Activated CD4-positive, alpha-beta T cell treated with anti-CD3 and anti-CD28 coated beads, Interleukin-2, Interleukin-6, amounts not matched to agents 100 ng/mL and 50 ng/mL, durations not matched to agents 16 hours and 8 hours (primary cell): ENCODE measurements around the gene MYNN.
A peak's percentile ranks its signal among the peaks of the same experiment; 100 is the strongest.

Experiments
- DNase-seq: peaks from one replicate; pipeline ENCODE4 v3.0.0-alpha.2; 2020

Gene MYNN

GRCh38 chr3:169780742-169781141, 7.5 kb downstream of the MYNN start:
- DNase-seq = peak; percentile 41

- DNase-seq = no peak
Observed at GRCh38 chr3:169781209-169781855, 8.1 kb downstream of the MYNN start.

GRCh38 chr3:169787120-169787519, 13.9 kb downstream of the MYNN start:
- DNase-seq = no peak

- DNase-seq = no peak
Observed at GRCh38 chr3:169787791-169788190, 14.6 kb downstream of the MYNN start.

DNA sequence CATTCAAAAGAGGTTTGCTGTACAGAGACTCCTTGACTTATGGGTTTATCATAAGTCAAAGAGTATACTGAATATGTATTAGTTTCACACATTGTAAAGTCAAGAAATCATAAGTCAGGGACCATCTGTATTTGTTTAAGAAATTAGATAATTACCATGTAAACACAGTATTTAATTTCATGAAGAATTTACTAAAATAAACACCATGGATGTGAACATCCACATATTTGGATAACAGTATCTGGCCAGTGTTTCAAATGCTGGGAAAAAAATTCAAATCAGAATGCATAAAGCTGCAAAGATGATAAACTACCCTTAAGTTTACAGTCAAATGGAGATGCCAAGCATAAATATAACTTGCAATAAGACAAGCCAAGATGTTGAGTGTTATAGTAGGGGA, 17.0 kb downstream of the MYNN start:
- DNase-seq = no peak

GRCh38 chr3:169790687-169791429, 17.7 kb downstream of the MYNN start:
- no peak for DNase-seq

DNA sequence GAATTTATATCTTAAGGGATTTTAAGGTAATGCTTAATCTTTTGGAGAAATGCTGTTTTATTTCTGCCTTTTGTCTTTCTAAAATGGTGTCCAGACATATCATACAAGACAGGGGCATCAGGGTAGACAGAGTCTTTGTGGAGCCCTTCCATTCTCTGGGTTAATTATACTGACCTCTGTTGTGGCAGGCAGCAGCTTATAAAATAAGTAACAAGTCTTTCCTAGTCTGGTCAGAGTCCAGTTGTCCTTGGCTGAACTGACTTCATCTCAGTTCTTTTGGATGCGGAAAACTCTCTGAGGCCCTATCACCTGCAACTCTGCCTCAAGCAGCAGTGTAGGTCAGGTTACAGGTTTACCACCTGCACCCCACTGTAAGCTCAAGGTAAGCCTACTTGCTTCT, 19.2 kb downstream of the MYNN start:
- no peak for DNase-seq

DNA sequence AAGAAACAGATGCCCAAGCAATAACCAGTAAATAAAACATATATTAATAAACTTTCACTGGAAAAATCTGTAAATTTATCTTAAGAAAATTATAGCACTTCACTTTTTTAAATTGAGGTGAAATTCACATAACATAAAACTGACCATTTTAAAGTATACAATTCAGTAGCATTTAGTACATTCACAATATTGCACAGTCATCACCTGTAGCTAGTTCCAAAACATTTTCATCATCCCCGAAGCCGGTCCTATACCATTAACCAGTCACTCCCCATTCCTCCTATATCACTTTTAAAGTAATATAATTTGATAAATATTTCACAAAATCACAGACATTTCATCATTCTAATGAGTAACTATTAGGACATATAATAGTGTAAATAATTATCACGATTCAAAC, 31.5 kb downstream of the MYNN start:
- DNase-seq = no peak

GRCh38 chr3:169809230-169809795, 36.1 kb downstream of the MYNN start:
- no peak for DNase-seq

- DNase-seq = peak; percentile 21
Observed at GRCh38 chr3:169811631-169812331, 38.6 kb downstream of the MYNN start.

- peak; percentile 88 for DNase-seq
Observed at GRCh38 chr3:169812332-169813235, 39.4 kb downstream of the MYNN start, which contains the start of the genes LRRC34 and LRRIQ4. Gene LRRC34, minus strand, starts transcription at chr3:169812904. Its CDS starts 356 bp downstream, at chr3:169812548. Gene LRRIQ4, plus strand, starts transcription at chr3:169812870. Its CDS starts 9,052 bp downstream, at chr3:169821922.

DNA sequence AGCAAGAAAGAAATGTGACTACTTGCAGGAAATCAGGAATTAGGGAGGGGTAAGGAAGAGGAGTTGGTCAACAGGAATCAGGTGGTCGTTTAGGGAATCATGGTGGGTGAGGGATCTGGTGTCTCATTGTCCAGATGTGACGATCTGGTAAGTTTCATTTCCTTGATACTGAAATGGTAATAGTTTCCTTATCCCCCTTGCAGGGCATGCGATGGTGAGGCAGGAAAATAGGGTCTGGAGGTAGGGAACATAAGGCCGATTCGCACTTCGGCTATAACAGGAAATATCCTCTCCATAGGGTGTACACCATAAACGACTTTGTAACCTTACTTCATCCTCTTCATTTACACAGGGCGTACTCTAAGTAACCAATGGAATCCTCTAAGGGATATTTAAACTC, 40.1 kb downstream of the MYNN start:
- DNase-seq = no peak

DNA sequence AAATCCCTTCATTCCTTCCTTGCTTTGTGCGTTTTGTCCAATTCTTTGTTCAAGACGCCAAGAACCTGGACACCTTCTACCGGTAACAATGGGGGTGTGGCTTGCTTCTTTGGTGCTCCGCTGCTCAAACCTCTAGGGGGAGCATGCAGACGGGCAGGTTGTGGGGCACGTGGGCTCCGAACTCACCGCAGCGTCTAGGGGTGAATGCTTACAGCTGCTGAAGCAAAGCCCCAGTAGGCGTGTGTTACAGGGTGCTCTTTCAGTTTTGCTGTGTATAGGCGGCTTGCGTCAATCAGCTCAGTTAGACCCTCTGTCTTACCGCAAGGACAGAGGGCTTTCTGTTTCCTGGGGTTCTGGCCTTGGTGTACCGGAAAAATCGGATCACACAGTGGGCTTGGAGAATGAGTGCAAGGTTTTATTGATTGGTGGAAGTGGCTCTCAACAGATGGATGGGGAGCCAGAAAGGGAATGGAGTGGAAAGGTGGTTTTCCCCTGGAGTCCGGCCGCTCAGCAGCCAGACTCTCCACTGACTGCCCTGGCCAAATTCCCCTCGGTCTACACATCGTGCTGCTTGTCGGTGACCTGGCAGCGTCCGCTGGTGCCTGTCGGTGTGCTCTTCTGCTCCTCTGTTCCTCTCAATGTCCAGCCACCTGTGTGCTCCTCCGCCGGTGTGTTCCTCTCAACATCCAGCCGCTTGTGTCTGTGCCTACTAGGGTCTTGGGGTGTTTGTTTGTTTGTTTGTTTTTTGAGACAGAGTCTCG, 40.7 kb downstream of the MYNN start:
- peak; percentile 82 for DNase-seq

- no peak for DNase-seq
Observed at GRCh38 chr3:169815590-169816150, 42.5 kb downstream of the MYNN start.

GRCh38 chr3:169818316-169818715, 45.1 kb downstream of the MYNN start:
- no peak for DNase-seq

DNA sequence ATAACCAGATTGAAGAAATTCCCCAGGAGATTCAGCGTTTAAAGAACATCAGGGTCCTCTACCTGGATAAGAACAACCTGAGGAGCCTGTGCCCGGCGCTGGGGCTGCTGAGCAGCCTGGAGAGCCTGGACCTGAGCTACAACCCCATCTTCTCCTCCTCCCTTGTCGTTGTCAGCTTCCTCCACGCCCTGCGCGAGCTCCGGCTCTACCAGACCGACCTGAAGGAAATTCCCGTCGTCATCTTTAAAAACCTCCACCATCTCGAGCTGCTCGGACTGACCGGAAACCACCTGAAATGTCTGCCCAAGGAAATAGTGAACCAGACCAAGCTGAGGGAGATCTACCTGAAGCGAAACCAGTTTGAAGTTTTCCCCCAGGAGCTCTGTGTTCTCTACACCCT, 48.9 kb downstream of the MYNN start:
- DNase-seq = no peak

- DNase-seq = no peak
Observed at GRCh38 chr3:169822540-169822939, 49.3 kb downstream of the MYNN start.

DNA sequence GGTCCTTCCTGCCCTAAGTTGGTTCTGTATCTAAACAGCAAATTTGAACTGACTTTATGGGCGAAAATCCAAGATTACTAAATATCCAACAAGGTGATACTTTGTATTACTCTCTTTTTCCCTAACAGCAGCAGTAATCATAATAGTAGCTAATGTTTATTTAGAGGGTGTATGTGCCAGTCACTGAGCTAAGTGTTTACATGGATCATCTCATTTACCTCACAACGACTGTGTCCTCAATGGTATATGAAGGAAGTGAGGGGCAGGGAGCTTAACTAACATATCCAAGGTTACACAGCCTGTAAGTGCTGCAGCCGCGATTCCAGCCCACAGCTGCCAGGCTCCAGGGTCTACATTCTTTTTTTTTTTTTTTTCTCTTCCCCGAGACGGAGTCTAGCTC, 49.8 kb downstream of the MYNN start:
- no peak for DNase-seq

GRCh38 chr3:169825316-169825715, 52.1 kb downstream of the MYNN start:
- no peak for DNase-seq

GRCh38 chr3:169827712-169828111, 54.5 kb downstream of the MYNN start:
- DNase-seq = no peak

- DNase-seq = no peak
Observed at GRCh38 chr3:169835533-169835932, 62.3 kb downstream of the MYNN start.
